GM12872 (cell line): Measurements from ENCODE around the gene THEMIS.

ENCODE experiments used
- CTCF ChIP-seq: IDR thresholded peaks from 3 replicates; pipeline ENCODE4 v1.5.1; 2011; ENCODE audit warnings: low read depth, mild to moderate bottlenecking, low read length, moderate library complexity; ENCODE audit not compliant: insufficient read depth

THEMIS gene

GRCh38 chr6:127869772-127870404, 31.0 kb downstream of the THEMIS start:
- TF ChIP-seq CTCF, result no peak

GRCh38 chr6:127869183-127869582, 31.7 kb downstream of the THEMIS start:
- TF ChIP-seq CTCF, result no peak

GRCh38 chr6:127868338-127868737, 32.5 kb downstream of the THEMIS start:
- TF ChIP-seq CTCF, result no peak

GRCh38 chr6:127866766-127867165, 34.1 kb downstream of the THEMIS start:
- no peak for TF ChIP-seq CTCF

GRCh38 chr6:127865108-127865507, 35.8 kb downstream of the THEMIS start:
- TF ChIP-seq CTCF, result no peak

- TF ChIP-seq CTCF, result no peak
These were observed 36.2 kb downstream of the THEMIS start for GRCh38 chr6:127864701-127865100.

- no peak for TF ChIP-seq CTCF
These were observed 40.1 kb downstream of the THEMIS start for GRCh38 chr6:127860723-127861122.
